GM21786 (cell line): ENCODE measurements around the gene UBE2D1.
"Not testable (repeated sequence)": the region's sequence is repeated elsewhere in the genome, so short reads cannot be mapped to it uniquely, and the experiment has no call there.

Source experiments
- ATAC-seq: cut with Tn5 transposase; IDR thresholded peaks from one replicate; pipeline ENCODE4 v1.9.1; 2021; ENCODE audit not compliant: unreplicated experiment

UBE2D1 gene

GRCh38 chr10:58373442-58373827 lies 38.6 kb downstream of the UBE2D1 start:
- no peak for ATAC-seq

- no peak for ATAC-seq
These were observed 47.7 kb downstream of the UBE2D1 start for GRCh38 chr10:58382489-58382995.

- peak; percentile 63 for ATAC-seq
These were observed 49.3 kb downstream of the UBE2D1 start for GRCh38 chr10:58384095-58384494.

- peak; percentile 0 for ATAC-seq
These were observed 49.8 kb downstream of the UBE2D1 start for GRCh38 chr10:58384544-58384998.

GRCh38 chr10:58384999-58385783 lies 50.4 kb downstream of the UBE2D1 start, which contains the start of gene TFAM:
Gene TFAM (plus strand): TSS chr10:58385410. CDS start chr10:58385548, 138 bp downstream.
- ATAC-seq, result peak; percentile 84

GRCh38 chr10:58385784-58386112 lies 50.9 kb downstream of the UBE2D1 start:
- ATAC-seq, result peak; percentile 7

- no peak for ATAC-seq
These were observed 54.2 kb downstream of the UBE2D1 start for GRCh38 chr10:58389024-58389423.

GRCh38 chr10:58393317-58393716 lies 58.5 kb downstream of the UBE2D1 start:
- no peak for ATAC-seq

GRCh38 chr10:58394471-58394870 lies 59.7 kb downstream of the UBE2D1 start:
- ATAC-seq, result no peak

- no peak for ATAC-seq
These were observed 61.3 kb downstream of the UBE2D1 start for GRCh38 chr10:58396057-58396456.

GRCh38 chr10:58397830-58398229 lies 63.0 kb downstream of the UBE2D1 start:
- no peak for ATAC-seq

- ATAC-seq, result no peak
These were observed 64.6 kb downstream of the UBE2D1 start for GRCh38 chr10:58399410-58399809.

- ATAC-seq, result no peak
These were observed 65.8 kb downstream of the UBE2D1 start for GRCh38 chr10:58400609-58401008.

- ATAC-seq, result no peak
These were observed 69.2 kb downstream of the UBE2D1 start for GRCh38 chr10:58404001-58404400.

- ATAC-seq, result no peak
These were observed 75.3 kb downstream of the UBE2D1 start for GRCh38 chr10:58409956-58410610.

- ATAC-seq, result no peak
These were observed 77.7 kb downstream of the UBE2D1 start for GRCh38 chr10:58412502-58412961.

GRCh38 chr10:58414270-58415041 lies 79.7 kb downstream of the UBE2D1 start:
- ATAC-seq, result no peak

- ATAC-seq, result no peak
These were observed 81.0 kb downstream of the UBE2D1 start for GRCh38 chr10:58415757-58416156.

GRCh38 chr10:58417902-58418301 lies 83.1 kb downstream of the UBE2D1 start:
- not testable (repeated sequence) for ATAC-seq
